Activated T-cell treated with anti-CD3 and anti-CD28 coated beads, Interleukin-2, amount 50 U/mL, for 48 hours (primary cell): ENCODE measurements around the gene HSD17B12.

Experiments used
- DNase-seq, 2 experiments: peaks; one replicate each; pipeline ENCODE4 v3.0.0-alpha.2; 2020

HSD17B12 gene

DNA sequence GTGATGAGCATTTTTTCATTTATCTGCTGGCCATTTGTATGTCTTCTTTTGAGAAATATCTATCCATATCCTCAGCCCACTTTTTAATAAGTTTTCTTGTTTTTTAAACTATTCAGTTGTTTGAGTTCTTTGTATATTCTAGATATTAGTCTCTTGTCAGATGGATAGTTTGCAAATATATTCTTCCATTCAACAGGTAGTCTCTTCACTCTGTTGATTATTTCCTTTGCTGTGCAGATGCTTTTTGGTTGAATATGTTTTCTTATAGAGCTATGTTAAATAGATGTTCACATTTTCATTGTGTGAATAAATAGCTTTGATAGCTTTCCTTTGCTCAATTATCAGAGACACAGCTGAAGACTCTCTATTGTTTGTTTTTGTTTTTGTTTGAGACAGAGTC lies 131.9 kb downstream of the HSD17B12 start:
- DNase-seq: no peak

DNA sequence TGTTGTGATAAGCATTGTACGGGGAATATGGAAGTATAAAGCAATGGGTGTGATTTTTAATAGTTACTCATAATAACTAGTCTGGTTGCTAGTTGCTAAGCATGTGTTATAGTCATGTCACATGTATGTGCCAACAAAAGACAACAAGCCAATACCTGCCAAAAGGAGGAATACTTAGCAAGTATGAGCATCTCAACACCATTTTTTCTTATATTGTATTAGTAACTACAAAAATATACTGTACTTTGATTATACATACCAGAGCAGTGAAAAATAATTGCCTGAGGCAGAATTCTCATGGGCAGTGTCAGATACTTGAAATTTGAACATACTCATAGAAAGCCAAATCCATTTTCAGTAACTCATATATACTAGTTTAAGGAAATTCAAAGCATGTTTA lies 137.7 kb downstream of the HSD17B12 start:
- no peak for DNase-seq

DNA sequence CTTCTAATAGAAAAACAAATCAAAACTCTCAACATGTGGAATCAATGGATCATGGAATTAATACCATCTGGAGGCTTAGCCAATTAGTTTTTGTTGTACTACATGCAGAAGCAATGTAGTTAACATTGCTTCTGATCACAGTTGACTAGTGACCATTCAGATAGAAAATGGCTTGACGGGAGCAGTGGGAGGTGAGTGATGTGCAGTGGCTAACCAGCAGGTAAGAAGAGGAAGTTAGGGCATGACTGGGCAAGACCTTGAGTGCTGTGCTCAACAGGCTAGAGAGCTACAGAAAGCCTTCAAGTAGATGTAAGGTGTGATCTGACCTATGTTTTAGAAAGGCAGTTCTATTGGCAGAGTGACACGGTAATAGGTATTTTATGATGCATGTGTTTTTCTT lies 139.4 kb downstream of the HSD17B12 start:
- no peak for DNase-seq

DNA sequence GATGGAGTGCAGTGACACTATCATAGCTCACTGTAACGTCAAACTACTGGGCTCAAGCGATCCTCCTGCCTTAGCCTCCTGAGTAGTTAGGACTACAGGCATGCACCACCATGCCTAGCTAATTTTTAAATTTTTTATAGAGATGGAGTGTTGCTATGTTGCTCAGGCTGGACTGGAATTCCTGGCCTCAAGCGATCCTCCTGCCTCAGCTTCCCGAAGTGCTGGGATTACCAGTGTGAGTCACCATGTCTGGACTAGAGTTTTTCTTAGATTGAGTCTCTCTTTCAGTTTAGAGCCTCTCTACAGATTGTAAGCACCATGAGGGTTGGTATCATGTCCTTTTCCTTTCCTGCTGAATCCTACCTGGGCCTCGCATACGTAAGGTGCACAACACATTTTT lies 142.8 kb downstream of the HSD17B12 start:
- DNase-seq: no peak

DNA sequence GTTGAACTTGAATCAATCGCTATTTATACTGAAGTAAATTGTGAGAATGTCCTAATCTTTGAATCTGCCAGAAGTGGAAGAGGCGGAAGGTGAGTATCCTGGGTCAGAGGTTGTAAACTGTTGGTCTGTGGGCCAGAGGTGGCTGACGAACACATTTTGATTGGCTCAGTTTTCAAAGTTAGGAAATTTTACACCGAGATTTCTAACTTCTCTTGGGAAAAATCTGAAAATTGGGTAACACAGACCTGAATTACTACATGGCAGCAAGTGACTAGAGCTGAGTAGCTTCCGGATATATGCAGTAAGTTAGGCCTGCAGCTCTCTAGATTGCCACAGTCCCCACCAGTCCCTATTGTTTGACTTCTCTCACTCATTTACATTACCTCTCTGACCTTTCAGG lies 143.3 kb downstream of the HSD17B12 start:
- DNase-seq: no peak

DNA sequence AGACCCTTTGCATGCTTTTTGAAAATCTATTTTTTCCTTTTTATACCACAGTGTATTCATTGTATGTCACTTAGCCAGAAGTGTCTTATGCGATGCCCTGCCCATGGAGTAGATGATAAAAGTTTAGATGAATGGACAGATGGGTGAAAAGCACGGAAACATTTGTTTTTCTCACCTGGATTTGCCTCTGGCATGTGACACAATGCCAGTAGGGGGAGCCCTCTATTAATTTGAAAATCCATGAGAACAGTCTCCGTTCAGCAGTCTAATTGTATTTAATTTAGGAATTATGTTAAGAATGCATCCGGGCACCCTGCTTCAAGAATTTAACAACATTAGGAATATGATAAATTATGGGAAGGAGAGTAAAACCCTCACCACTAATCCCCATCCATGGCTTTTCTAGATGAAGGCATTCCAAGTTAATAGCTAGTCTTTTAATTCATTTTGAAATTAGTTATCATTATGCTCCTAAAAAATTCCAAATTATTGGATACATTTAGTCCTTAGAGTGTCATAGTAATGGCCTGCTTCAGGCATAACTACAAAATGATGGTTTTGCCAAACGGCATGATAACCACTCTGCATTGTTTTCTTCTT lies 144.8 kb downstream of the HSD17B12 start:
- DNase-seq: no peak

DNA sequence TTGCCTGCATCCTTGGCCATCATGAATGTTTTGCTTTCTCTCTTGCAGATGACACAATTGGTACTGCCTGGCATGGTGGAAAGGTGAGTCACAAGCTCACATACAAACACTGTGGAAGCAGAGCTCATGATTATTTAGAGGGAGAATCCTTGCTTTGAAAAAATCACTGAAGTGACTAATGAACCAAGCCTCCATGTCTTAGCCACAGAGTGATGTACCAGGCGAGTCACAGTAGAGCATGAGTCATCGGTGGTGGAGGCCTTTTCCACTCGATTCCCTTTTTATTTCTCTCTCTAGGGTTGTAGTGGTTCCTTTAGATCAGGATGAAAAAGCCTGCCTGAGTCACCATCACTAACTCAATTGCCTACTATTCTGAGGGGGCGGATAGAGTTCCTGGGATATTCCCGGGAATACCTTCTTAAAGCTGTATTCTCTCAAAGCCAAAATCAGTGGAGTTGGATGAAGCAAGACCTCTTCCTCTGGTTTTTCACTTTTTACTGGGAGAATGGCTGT lies 150.4 kb downstream of the HSD17B12 start:
- peak; percentile 52 to 63 for DNase-seq

DNA sequence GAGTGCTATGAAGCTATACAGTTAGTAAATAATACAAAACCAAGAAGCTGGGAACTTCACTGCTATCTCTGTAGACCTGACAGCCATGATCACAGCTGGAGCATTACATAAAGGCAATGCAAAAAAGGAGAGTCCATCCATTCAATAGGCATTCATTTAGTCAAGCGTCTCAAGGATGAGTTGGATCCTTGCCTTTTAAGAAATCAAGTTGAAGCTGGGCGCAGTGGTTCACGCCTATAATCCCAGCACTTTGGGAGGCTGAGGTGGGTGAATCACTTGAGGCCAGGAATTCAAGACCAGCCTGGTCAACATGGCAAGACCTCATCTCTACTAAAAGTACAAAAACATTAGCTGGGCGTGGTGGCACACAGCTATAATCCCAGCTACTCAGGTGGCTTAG lies 152.0 kb downstream of the HSD17B12 start:
- DNase-seq: no peak

DNA sequence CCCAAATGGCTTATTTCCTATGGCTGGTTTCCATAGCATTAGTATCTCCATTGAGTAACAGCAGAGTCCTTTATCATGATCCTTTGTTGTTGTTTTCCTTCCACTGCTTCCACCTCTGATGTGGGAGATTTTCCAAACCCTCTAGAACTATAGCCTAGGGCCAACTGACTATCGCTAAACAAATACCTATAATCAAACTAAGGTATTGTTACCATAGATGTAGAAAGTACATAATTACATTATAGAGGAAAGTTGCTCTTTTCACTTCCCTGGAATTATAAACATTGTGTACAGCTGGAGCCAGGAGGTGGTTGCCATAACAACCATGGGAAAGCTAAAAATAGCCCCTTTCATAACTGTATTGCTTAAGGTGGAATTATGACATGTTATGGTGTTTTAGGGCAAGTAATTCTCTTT lies 153.1 kb downstream of the HSD17B12 start:
- no peak for DNase-seq

DNA sequence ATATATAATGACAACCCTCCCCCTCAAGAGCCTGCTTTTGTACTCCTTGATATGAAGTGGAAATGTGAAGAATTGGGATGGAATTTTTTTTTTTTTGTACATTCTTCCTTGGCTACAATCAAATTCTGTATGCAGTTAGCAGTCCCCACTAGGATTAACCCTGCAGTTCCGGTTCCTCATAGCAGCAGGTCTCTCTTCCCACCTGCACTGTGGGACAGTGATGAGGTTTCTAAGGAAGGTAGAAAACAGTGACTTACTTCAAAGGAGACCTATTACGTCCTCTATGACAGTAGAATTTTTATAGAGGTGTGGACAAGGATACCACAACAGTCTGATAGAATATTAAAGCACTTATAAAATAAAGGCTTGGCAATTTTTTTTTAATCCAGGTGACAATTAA lies 153.7 kb downstream of the HSD17B12 start:
- no peak for DNase-seq

DNA sequence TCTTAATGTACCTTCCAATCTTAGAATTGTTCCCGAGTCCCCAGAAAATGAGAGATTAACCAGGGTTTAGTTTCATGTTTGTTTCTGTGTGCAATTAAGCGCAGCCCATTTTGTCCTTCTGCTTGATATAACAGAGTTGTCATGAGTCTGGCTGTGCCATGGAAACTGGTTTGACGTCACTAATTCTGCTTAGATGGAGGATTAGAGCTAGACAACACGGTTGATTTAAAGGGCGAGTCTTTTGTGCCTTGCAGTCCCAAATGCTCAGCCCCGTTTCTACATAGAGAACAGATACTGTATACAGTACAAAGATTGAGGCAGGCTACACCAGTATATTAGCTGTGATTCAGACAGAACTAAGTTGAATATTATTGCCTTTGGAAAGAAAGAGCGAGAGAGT lies 154.6 kb downstream of the HSD17B12 start:
- no peak for DNase-seq

DNA sequence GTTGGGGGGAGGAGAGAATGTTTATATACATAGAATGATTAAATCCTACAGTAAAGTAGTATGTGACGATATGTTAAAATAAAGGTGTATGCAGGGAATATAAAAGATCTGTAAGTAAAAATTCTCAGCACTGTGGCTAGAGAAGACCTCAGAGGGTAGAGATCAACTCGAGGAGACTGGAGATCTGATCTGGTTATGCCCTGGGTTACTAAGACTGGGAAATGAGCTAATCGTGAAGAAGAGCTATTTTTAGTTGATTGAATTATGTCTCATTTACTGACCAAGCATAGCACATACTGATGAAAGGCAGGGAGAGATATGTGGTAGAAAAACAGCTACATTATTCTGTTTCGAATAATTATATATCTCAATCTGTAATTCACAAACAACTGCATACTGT lies 157.3 kb downstream of the HSD17B12 start:
- DNase-seq: no peak

DNA sequence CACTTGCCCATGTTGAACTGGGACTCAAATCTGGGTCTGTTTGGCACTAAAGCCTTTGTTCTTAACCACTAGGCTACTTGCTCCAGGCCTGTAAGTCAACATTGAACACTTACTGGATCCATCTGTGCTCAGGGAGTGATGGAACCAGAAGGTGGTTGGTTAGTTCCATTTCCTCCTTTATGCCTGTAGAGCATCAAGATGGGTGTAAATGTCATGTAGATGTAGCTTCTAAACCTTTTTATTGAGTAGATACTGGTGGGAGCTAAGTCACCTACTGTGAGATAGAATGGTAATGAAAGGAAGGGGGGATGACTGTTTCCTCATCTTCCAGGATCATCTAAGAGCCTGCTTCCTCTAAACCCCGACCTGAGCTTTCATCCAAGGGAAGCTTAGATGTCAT lies 161.5 kb downstream of the HSD17B12 start:
- DNase-seq: no peak

DNA sequence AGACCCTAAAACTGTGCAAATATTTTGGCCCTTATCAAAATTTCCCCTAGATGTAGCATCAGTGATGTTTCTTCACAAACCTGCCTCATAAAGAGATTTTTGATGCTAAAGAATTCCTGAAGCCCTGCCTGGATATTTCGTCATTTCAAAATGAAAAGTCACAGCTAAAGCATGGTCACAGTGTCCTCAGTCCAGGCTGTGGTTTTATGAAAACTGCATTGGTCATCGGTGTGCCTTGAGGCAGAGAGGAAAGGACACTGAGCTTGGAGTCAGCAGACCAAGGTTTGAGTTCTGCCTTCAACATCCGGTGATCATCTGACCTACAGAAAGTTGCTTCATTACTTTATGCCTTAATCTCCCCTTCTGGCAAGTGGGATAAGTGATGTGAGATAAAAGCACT lies 165.3 kb downstream of the HSD17B12 start:
- DNase-seq: no peak

DNA sequence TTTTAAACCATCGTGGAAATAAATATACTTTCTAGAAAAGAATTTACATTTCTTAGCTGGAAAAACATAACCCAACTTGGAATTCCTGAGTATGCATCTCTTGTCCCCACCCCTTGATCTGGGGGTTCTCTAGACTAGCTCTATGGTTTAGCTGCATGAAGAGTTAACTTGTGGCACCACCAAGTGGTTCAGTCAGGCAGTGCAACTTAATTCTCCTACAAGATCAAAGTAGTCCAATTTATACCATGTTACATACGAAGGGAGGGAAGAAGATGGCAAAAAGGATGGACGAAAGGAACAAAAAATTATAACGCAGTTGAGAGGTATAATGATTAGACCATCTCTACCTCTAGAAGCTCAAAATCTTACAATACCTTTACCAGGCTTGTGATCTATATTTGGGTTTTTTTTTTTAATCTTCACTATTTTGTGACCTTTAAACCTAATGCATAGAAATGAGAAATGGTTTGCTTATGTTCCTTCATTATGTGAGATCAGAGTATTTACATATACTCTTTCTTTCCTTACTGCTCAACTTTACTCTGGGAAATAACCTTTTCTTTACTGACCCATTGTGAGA lies 171.6 kb downstream of the HSD17B12 start:
- DNase-seq: peak; percentile 75 to 77

DNA sequence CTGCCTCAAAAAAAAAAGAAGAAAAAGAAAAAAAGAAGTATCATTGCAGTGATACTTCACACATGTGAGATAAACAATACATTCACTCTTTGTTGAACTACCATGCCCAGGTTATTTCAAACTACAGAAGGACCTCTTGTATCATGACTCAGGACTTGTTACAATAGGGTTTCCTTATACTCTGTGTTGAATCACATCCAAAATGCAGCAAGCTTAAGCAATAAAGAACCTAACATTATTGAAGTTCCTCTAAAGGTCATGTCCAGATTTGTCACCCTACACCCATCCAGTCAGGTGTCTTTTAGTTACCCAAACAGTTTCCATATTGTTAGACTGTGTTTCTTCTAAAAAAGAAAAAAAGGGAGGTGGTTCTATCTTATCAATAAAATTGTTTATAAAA lies 173.2 kb downstream of the HSD17B12 start:
- no peak for DNase-seq

DNA sequence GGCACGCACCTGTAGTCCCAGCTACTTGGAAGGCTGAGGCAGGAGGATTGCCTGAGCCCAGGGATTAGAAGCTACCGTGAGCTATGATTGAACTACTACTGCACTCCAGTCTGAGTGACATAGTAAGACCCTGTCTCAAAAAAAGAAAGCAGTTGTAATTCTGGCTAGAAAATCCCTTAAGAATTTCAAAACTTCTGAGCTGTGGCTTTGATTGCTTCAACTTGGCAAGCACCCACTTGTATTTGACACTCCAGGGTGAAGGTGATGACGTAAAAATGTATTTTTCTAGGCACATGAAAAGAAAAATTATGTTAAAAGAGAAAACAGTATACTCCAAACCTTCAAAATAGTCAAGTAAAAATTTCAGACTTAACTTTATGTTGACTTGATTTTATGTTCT lies 176.5 kb downstream of the HSD17B12 start:
- no peak for DNase-seq

DNA sequence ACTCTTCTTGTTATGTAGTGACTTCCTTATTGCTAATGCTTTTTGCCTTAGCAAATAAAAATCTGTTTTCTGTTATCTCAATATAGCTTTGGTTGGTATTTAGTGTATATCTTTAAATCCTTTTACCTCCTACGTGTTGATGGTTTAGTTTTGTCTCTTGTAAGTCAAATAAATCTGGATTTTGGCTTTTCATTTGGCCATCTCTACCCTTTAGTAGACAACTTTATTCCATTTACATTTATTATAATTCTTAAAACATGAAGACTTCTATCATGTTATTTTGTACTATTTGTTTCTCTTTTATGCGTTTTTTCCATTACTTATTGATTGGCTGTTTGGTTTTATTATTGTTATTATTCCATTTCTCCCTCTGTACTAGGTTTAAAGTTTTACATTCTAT lies 180.6 kb downstream of the HSD17B12 start:
- no peak for DNase-seq

DNA sequence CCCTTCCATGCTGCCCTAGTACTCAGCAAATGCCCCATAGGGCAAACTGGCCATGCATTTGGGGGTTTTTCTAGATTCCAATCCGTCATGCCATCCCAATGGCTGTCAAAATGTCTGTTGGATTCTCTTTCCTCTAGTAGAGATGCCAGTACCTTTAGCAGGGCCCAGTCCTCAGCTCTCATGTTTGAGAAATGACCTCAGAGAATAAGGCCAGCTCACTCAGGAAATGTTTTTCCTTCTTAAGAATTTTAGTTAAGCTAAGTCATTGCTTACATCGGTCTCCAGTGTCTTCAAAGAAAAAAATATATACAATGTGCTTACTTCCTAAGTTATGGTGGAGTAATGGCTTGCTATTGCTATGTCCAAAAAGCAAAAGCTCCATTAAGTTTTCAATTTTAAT lies 186.0 kb downstream of the HSD17B12 start:
- DNase-seq: no peak

DNA sequence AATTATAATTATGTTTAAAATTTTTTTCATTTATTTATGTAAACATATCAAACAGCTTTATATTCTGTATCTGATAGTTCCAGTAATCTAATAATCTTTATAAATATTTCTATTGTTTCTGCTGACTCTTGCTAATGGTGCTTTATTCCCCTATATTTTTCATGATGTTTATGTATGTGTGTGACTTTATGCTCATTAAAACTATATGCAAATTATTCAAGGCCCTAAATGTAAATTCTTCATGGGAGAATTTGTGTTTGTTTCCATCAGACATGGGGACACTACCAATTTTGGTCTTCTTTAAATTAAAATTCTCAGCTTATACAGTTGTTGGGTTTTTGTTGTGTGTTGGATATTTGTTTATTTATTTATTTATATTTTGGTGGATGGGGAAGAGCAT lies 186.4 kb downstream of the HSD17B12 start:
- no peak for DNase-seq

DNA sequence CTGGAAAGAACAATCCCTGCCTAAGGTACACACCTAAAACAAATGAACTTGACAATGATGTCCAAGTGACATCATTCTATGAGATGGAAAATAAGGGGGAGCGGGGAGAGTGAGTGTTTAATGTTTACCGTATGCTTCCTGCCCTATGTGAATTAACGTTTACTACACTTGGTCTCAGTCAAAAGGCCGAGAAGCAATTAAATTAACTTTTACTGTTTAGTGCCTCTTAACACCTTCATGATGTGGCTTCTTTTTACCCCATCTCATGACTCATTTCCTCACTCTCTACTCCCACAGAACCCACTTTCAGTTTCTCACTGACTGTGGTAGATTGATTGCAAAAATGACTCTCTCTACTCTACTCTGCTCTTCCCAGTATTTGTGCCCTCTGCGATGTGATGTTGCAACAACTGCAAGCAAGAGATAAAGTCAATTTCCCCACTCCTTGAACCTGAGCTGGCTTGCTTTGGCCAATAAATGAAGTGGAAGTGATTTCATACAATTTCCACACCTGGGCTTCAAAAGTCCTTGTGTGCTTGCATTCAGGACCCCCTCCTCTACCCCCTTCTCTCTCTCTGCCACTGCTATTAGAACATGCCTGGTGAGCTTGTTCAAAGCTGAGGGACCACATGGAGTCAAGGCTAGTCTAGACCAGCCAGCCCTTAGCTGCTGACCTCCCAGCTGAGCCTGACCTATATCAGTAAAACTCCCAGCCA lies 188.5 kb downstream of the HSD17B12 start:
- DNase-seq: peak; percentile 41 to 54

DNA sequence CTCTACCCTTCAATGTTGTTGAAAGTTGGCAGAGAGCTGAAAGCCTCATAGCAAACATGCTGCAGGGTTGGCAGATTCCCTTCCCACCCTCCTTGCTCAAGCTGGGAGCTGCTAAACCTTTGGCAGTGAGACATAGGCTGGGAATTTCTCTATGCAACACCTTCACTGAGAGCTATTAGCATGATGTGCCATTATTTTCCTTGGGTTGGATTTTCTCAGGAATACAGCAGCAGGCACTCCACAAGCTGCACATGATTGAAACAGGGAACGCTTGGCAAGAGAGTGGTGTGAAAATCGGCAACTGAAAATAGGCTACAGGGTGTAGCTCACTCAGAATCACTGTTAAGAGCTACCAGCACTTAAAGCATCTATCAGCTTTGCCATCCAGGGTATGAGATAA lies 190.5 kb downstream of the HSD17B12 start:
- DNase-seq: no peak

DNA sequence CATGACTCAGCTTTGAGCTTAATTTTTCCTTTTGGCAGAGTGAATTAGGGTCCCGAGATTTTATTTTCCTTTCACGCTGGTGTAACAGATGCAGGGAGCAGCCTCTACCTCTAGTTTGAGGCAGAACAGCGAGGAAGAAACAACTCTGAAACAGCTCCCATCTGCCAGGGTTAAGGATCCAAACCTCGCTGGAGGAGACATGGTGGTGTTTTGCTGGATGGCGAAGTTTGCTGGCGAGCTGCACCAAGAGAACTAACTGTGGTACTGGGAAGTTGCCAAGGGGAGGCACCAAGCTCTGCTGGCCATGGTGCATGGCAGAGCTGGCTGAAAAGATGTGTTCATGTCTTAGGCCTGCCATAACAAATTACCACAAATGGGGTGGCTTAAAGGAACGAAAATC lies 192.5 kb downstream of the HSD17B12 start:
- DNase-seq: no peak

DNA sequence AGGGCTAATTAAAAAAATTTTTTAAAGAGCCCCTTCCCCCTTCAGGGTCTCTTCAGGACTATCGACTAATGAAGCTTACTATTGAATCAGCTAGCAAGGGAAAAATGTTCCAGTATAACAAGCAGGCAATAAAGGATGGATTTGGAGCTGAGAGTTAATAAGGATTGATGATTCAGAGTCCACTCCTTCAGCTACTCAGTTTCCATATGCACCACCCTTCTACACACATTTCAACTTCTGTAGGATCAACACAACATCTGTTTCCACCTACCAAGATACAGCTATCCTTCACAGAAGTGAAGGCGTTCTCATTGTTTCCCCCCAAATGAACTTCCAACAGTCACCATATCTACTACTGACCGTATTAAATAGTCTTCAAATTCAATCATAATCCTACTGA lies 193.5 kb downstream of the HSD17B12 start:
- DNase-seq: no peak

DNA sequence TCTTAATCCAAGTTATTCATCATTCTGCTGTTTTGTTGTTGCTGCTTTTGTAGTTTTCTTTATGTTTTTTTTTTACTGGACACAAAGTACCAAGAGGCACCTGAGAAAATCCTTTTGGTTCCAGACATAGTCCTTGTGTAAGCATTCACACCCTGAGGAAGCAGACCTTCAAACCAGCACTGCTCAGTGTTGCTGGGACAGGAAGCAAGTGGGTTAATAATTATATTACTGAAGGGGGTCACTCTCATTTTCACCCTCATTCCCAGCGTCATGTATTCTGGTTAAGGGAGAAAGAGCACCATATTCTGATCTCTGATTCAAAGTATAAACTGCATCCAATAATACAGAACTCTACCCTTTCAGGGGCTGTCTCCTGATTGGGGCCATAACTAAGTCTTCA lies 194.2 kb downstream of the HSD17B12 start:
- DNase-seq: no peak
